ENCODE data around the gene ENOX1.

Gene ENOX1

DNA sequence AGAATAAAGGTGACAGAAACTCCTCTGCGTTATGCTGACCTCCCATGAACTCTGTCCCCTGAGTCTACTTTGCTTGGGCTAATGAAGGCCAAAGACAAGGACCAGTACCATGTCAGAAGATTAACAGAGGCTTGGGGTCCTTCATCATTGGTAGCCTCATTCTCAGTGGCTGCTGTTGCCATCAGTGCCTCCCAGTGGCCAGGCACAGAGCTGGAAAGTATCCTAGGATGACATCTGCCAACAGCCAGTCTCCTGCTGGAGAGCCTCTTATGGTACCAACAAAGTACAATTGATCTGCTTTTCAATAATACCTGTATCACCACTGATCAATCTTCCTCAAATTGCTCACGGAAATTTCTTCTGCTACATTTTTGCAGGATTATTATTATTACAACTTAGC is 481.8 kb downstream of the ENOX1 start:
- Histone ChIP-seq H3K4me3 (ENCODE audit: low read length) (no peak overlapping the region), H3K27ac (ENCODE audit: low read depth, low read length) (no peak overlapping the region), H3K4me1 (ENCODE audit: control insufficient read depth, insufficient read depth, low read length) (peaks cover 33% of the 10 kb centered on the region)

DNA sequence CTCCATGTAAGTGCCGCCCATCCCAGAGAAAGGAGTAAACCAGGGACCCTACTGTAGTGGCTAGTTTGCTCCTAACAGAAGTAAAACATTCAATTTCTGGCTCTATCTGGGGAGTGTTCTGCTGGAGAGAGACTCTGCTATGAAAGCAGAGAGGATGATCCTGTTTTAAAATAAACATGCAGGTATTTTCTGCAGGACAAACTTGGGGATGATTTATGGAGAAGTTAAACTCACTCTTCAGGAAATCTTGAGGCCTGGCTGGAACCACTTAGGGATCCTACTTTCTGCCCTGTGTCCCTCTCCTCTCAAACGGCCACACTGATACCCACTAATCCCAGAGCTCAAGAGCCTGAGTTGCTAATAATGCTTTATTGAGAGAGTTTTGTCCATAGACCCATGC is 482.3 kb downstream of the ENOX1 start:
- H3K27ac ChIP-seq (ENCODE audit: low read depth, low read length) = peak overlapping the region; percentile 77
- H3K36me3 ChIP-seq (ENCODE audit: control insufficient read depth, insufficient read depth, low read length) = no peaks in the 10 kb centered on the region
- no peaks in the 10 kb centered on the region for H3K27me3 ChIP-seq (ENCODE audit: control insufficient read depth, insufficient read depth, low read length)
- H3K9ac ChIP-seq (ENCODE audit: low read length) = no peak overlapping the region
- peaks cover 33% of the 10 kb centered on the region for H3K4me1 ChIP-seq (ENCODE audit: control insufficient read depth, insufficient read depth, low read length)
- H3K4me3 ChIP-seq (ENCODE audit: low read length) = no peak overlapping the region

More for the DNA sequence above, 481.8 kb downstream of the ENOX1 start:
- Histone ChIP-seq H3K27me3 (ENCODE audit: control insufficient read depth, insufficient read depth, low read length) (no peaks in the 10 kb centered on the region), H3K9ac (ENCODE audit: low read length) (no peak overlapping the region), H3K36me3 (ENCODE audit: control insufficient read depth, insufficient read depth, low read length) (no peaks in the 10 kb centered on the region)

DNA sequence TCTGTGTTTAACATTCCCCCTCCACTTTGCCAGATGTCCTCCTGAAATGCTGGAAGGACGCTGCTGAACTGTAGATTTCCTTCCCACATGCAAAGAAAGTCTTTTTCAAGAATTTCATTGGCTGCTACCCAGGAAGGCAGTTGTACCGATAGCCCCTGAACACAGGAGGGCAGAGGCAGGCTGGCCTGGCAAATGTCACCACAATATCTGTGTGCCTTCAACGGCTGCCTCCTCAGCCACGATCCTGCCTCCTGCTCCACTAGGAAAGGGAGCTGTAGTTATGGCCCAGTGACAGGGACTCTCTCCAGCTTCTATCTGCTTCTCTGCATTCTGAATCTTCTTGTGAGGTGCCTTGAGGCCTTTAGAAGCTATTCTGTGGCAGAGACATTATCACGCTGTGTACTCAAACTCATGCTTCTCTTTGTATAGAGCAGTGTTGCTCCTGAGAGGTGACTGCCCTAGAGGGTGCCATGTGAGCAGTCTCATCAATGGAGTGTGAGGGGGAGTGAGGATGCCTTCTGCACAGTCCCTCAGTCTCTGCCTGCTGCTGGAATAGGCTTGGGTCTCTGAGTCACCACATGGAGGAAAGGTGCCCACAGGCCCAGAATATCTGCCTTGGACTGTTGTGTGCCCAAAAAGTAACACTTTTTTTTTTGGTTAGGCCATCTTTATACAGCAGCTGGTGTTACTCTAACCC is 483.6 kb downstream of the ENOX1 start:
- Histone ChIP-seq H3K9ac (ENCODE audit: low read length) (no peak overlapping the region), H3K36me3 (ENCODE audit: control insufficient read depth, insufficient read depth, low read length) (no peaks in the 10 kb centered on the region), H3K27ac (ENCODE audit: low read depth, low read length) (peak overlapping the region; percentile 77), H3K4me1 (ENCODE audit: control insufficient read depth, insufficient read depth, low read length) (peaks cover 38% of the 10 kb centered on the region), H3K27me3 (ENCODE audit: control insufficient read depth, insufficient read depth, low read length) (no peaks in the 10 kb centered on the region), H3K4me3 (ENCODE audit: low read length) (no peak overlapping the region)

DNA sequence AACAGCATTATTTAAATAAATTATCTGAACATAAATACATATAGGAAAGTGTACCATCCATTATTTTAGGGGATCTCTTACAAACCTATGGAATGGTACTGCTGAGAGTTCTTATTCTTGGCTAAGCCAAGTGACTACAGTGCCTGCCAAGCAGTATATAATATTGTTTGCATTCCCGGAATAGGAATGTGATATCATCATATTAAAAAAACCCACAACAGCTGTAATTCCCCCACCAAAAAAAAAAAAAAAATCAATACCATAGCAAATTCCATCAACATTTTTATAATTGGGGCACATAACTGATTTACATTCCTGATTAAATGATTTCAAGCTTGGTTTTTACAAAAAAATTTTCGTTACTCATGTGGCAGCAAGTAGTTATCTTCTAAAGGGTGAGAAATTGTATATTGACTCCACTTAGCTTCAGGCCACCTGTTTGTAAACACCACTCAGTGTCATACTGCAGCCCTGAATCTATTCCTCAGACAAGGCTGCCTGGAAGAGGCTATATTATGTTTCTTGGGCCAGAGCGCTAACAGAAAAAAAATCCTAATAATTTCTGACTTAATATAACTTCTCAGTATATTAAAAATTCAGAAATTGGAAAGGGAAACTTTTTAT is 485.3 kb downstream of the ENOX1 start:
- no peaks in the 10 kb centered on the region for H3K27me3 ChIP-seq (ENCODE audit: control insufficient read depth, insufficient read depth, low read length)
- no peak overlapping the region for H3K4me3 ChIP-seq (ENCODE audit: low read length)
- peaks cover 23% of the 10 kb centered on the region for H3K4me1 ChIP-seq (ENCODE audit: control insufficient read depth, insufficient read depth, low read length)
- no peaks in the 10 kb centered on the region for H3K36me3 ChIP-seq (ENCODE audit: control insufficient read depth, insufficient read depth, low read length)
- H3K27ac ChIP-seq (ENCODE audit: low read depth, low read length) = no peak overlapping the region
- H3K9ac ChIP-seq (ENCODE audit: low read length) = no peak overlapping the region

DNA sequence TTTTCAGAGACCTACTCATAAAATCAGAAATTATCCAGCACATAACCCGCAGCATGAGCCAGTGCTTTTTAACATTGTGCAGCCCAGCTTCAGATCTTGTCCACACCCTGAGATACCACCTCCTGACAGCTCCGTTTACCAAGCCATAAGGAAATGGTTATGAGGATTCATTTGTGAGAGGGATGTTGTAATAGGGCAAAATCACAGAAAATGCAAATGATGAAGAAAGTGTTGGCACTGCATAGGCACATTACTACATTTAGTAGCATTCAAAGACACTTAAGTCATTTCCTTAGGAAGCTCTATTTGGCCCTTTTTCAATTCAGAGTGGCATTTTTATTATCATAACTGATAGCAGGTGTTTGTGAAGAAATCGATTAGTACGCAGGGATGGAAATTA is 485.9 kb downstream of the ENOX1 start:
- no peaks in the 10 kb centered on the region for H3K36me3 ChIP-seq (ENCODE audit: control insufficient read depth, insufficient read depth, low read length)
- H3K27me3 ChIP-seq (ENCODE audit: control insufficient read depth, insufficient read depth, low read length) = no peaks in the 10 kb centered on the region
- H3K4me3 ChIP-seq (ENCODE audit: low read length) = no peak overlapping the region
- H3K4me1 ChIP-seq (ENCODE audit: control insufficient read depth, insufficient read depth, low read length) = peaks cover 22% of the 10 kb centered on the region
- H3K9ac ChIP-seq (ENCODE audit: low read length) = no peak overlapping the region
- no peak overlapping the region for H3K27ac ChIP-seq (ENCODE audit: low read depth, low read length)

DNA sequence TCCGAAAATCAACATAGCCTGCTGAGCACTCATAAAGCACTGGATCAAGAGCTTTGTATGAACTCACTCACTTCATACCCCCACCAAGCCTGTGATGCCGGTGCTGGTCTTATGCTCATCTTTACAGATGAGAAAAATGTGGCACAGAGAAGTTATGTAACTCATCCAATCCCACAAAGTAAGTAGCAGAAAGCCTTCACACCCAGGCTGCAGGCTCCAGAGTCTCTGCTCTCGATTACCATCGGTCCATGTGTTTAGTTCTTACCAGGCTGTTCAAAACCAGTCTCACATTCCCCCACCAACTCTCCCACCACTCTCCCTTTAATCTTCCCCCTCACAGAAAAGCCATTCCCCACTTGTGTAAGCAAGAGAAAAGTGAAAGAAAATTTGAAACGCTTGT is 487.4 kb downstream of the ENOX1 start:
- H3K36me3 ChIP-seq (ENCODE audit: control insufficient read depth, insufficient read depth, low read length) = no peaks in the 10 kb centered on the region
- H3K4me3 ChIP-seq (ENCODE audit: low read length) = no peak overlapping the region
- no peak overlapping the region for H3K27ac ChIP-seq (ENCODE audit: low read depth, low read length)
- H3K9ac ChIP-seq (ENCODE audit: low read length) = no peak overlapping the region
- peaks cover 22% of the 10 kb centered on the region for H3K4me1 ChIP-seq (ENCODE audit: control insufficient read depth, insufficient read depth, low read length)
- H3K27me3 ChIP-seq (ENCODE audit: control insufficient read depth, insufficient read depth, low read length) = no peaks in the 10 kb centered on the region

DNA sequence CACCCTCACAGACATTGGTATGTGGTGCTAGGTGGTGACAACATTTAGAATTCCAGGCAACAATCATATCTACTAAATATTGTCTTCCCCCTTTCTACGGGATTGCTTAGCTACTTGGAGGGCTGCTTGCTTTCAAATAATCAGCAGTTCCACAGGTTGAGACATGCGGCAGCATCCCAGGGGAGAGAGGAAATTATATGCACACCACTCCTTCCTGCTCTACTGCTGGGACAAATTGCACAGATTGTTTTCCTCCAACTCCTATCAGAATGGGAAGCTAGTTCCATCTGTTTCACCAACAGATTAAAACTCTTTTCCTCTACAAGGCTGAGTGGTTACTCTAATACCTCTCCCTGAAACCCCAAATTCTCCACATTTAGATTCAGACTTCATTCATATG is 488.0 kb downstream of the ENOX1 start:
- Histone ChIP-seq H3K27me3 (ENCODE audit: control insufficient read depth, insufficient read depth, low read length) (no peaks in the 10 kb centered on the region), H3K27ac (ENCODE audit: low read depth, low read length) (peak overlapping the region; percentile 2), H3K4me1 (ENCODE audit: control insufficient read depth, insufficient read depth, low read length) (peaks cover 20% of the 10 kb centered on the region), H3K9ac (ENCODE audit: low read length) (no peak overlapping the region), H3K4me3 (ENCODE audit: low read length) (no peak overlapping the region), H3K36me3 (ENCODE audit: control insufficient read depth, insufficient read depth, low read length) (no peaks in the 10 kb centered on the region)

DNA sequence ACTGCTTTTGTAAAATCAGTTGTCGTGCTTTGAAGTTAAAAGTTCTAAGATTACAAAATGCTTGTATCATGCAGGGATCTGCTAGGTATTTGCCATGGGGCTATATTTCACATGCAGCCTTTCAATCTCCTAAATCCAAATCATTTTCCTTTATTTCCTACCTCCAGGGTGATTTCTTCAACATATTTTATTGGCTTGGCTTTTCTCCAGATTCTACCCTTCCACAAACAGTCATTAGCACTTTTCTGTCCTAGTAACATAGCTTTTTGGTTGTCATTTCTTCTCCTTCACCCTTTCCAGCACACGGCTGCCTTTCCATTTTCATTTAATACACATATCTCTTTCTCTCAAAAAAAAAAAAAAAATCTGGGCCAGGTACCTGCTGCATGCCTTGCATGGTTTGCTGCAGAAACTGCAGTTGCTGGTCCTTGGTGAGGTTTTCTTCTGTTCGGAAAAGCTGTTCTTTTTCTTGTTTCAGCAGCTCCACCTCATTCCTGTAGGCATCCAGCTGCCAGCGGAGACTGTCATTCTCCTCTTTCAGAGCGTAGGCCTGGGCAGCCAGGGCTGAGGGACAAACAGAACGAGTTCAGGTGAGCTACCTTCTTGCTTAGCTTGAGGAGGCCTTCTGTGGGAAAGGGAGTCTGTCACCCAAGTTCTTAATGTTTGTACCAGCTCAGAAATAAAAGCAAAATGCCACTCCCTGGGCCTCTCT is 488.6 kb downstream of the ENOX1 start:
- Histone ChIP-seq H3K27me3 (ENCODE audit: control insufficient read depth, insufficient read depth, low read length) (no peaks in the 10 kb centered on the region), H3K27ac (ENCODE audit: low read depth, low read length) (no peak overlapping the region), H3K9ac (ENCODE audit: low read length) (no peak overlapping the region), H3K4me3 (ENCODE audit: low read length) (no peak overlapping the region), H3K36me3 (ENCODE audit: control insufficient read depth, insufficient read depth, low read length) (no peaks in the 10 kb centered on the region), H3K4me1 (ENCODE audit: control insufficient read depth, insufficient read depth, low read length) (peaks cover 15% of the 10 kb centered on the region)

DNA sequence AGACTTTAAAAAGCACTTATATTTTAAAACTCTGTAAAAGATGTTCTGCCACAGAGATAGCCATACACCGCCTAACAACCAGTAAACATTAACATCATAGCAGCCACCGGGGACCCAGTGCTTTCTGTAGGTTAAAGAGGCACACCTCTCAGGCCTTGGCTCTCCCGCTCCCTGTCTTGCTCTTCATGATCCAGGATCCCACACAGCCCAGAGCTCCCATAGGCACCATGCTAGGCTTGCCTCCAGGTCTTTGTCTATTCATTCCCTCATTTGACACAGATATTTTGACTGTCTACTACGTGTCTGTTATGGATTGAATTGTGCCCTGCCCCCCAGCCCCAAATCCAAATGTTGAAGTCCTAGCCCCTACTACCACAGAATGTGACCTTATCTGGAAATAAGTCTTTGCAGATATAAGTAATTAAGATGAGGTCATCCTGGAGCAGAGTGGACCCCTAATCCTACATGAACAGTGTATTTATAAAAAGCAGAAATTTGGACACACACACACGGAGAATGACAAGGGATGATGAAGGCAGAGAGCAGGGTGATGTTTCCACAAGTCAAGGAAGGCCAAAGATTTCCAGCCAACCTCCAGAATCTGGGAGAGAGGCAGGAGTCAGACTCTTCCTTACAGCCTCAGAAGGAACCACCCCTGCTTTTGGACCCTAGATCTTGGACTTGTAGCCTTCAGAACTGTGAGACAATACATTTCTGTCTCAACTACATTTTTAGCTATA is 490.8 kb downstream of the ENOX1 start:
- no peaks in the 10 kb centered on the region for H3K36me3 ChIP-seq (ENCODE audit: control insufficient read depth, insufficient read depth, low read length)
- H3K27me3 ChIP-seq (ENCODE audit: control insufficient read depth, insufficient read depth, low read length) = no peaks in the 10 kb centered on the region
- no peak overlapping the region for H3K4me3 ChIP-seq (ENCODE audit: low read length)
- H3K4me1 ChIP-seq (ENCODE audit: control insufficient read depth, insufficient read depth, low read length) = peaks cover 10% of the 10 kb centered on the region
- no peak overlapping the region for H3K9ac ChIP-seq (ENCODE audit: low read length)
- no peak overlapping the region for H3K27ac ChIP-seq (ENCODE audit: low read depth, low read length)

DNA sequence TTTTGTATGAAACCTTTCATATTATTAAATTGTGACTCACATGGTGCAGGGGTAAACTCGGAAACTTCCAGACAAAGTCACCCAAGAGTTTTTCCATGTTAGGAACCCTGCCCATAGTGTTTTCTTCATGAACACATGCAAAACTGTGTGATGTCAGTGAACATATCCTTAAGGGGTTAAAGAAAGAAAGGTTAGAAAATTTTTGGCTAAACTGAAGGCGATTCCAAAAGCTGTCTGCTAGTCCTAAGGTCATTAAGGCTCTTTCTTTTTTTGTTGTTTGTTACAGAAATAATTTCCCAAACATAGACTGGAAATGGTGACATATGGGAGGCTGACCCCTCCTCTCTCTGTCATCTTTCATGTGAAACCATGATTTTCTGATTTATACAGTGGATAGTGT is 491.5 kb downstream of the ENOX1 start:
- peaks cover 10% of the 10 kb centered on the region for H3K4me1 ChIP-seq (ENCODE audit: control insufficient read depth, insufficient read depth, low read length)
- H3K27ac ChIP-seq (ENCODE audit: low read depth, low read length) = no peak overlapping the region
- no peaks in the 10 kb centered on the region for H3K36me3 ChIP-seq (ENCODE audit: control insufficient read depth, insufficient read depth, low read length)
- H3K4me3 ChIP-seq (ENCODE audit: low read length) = no peak overlapping the region
- no peaks in the 10 kb centered on the region for H3K27me3 ChIP-seq (ENCODE audit: control insufficient read depth, insufficient read depth, low read length)
- no peak overlapping the region for H3K9ac ChIP-seq (ENCODE audit: low read length)

DNA sequence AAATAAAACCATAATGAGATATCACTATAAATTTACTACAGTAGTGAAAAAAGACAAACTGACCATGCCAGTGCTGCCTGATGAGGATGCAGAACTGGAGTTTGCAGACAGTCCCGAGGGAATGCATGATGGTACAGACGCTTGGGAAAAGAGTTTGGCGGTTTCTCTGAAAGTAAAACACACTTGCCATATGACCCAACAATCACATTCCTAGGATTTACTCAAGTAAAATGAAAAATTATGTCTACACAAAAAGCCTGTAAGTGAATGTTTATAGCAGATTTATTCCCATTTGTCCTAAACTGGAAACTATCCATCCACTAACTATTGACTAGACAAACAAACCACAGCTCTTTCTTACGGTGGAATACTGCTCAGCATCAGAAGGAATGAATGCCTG is 492.4 kb downstream of the ENOX1 start:
- Histone ChIP-seq H3K9ac (ENCODE audit: low read length) (no peak overlapping the region), H3K4me3 (ENCODE audit: low read length) (no peak overlapping the region), H3K4me1 (ENCODE audit: control insufficient read depth, insufficient read depth, low read length) (peaks cover 10% of the 10 kb centered on the region), H3K36me3 (ENCODE audit: control insufficient read depth, insufficient read depth, low read length) (no peaks in the 10 kb centered on the region), H3K27ac (ENCODE audit: low read depth, low read length) (no peak overlapping the region), H3K27me3 (ENCODE audit: control insufficient read depth, insufficient read depth, low read length) (no peaks in the 10 kb centered on the region)

DNA sequence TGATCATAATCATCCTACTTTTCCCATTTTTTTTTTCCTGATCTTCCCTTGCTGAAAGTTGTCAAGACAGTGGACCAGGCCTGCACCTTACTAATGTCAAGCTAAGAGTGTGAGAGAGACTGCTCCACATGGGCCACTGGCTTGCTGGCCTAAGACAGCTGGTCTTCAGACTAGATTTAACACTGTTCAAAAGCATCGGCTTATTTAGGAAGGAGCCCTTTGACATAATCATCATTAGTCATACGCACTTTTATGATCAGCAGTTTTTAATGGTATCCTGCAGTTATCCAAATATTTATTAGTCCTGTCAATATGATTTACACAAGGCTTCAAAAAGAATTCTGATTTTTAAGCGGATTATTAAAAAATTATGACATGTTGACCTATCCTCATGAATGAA is 492.8 kb downstream of the ENOX1 start:
- Histone ChIP-seq H3K27ac (ENCODE audit: low read depth, low read length) (no peak overlapping the region), H3K27me3 (ENCODE audit: control insufficient read depth, insufficient read depth, low read length) (no peaks in the 10 kb centered on the region), H3K4me1 (ENCODE audit: control insufficient read depth, insufficient read depth, low read length) (peaks cover 9% of the 10 kb centered on the region)

More for the DNA sequence above, 492.8 kb downstream of the ENOX1 start:
- no peaks in the 10 kb centered on the region for H3K36me3 ChIP-seq (ENCODE audit: control insufficient read depth, insufficient read depth, low read length)
- H3K9ac ChIP-seq (ENCODE audit: low read length) = no peak overlapping the region
- no peak overlapping the region for H3K4me3 ChIP-seq (ENCODE audit: low read length)

Measured in rectal smooth muscle tissue (tissue), 1 donor.